Esophagus squamous epithelium (tissue), 4 donors: ENCODE data around the gene GSE1.

Source experiments
- CTCF ChIP-seq, 6 experiments: fragments of 450-650 bp in 4 of 6; fragments of 200-600 bp in 2 of 6; sonication (generic) in 2 of 6; IDR thresholded peaks; one replicate each; pipeline ENCODE4 v1.5.1; 2016 to 2019; ENCODE audit warnings: antibody characterized with exemption in 6 of 6, mild to moderate bottlenecking in 4 of 6, moderate library complexity in 4 of 6
- POLR2A ChIP-seq, 4 donors: fragments of 450-650 bp; IDR thresholded peaks; one replicate each; pipeline ENCODE4 v1.6.1; 2017; ENCODE audit warnings: antibody characterized with exemption in 4 of 4, mild to moderate bottlenecking in 4 of 4, moderate library complexity in 3 of 4

GRCh38 chr16:85600078-85600477 is 13.0 kb upstream of the GSE1 start:
- TF ChIP-seq CTCF (IDR thresholded peaks at IDR 0.05) (no peak), POLR2A (IDR thresholded peaks at IDR 0.05) (no peak)
